Panc1 (cell line): Measurements from ENCODE around the gene VIPR2. TPM values are rescaled to one million over a fixed set of nuclear protein-coding genes. Genes with fewer than 3 reads are reported as not detected.

Experiments used
- ATAC-seq: fragments of 200-7000 bp; cut with Tn5 transposase; 2 replicates; pipeline ENCODE4 v1.9.1; 2020; ENCODE audit warnings: mild to moderate bottlenecking, moderate library complexity
- BruUV-seq: library from RNA; stranded (reverse); fragments of 400-500 nt; replicated peaks from 2 replicates; lab custom pipeline; 2021; lab: Mats Ljungman, UMichigan
- CTCF ChIA-PET: fragments of 300-600 bp; sonication (Branson Sonifier 250); formaldehyde crosslinking; loops from one replicate; lab custom pipeline; 2022; ENCODE audit warnings: antibody characterized with exemption; lab: Charles Lee
- POLR2A ChIA-PET: fragments of 300-600 bp; sonication (Branson Sonifier 250); formaldehyde crosslinking; loops from one replicate; lab custom pipeline; 2022; ENCODE audit warnings: antibody characterized with exemption; lab: Charles Lee
- DNase-seq: peaks from one replicate; pipeline ENCODE4 v3.0.0-alpha.2; 2010; ENCODE audit warnings: low read depth, low spot score
- H3K27ac ChIP-seq: 2 replicates; pipeline ENCODE4 v1.5.1; 2011; ENCODE audit warnings: mild to moderate bottlenecking, low read length, inconsistent platforms
- H3K27me3 ChIP-seq: fragments of 200-500 bp; sonication (Bioruptor generic); 2 replicates; pipeline ENCODE4 v1.6.0; 2014; ENCODE audit warnings: low read length, inconsistent platforms; ENCODE audit not compliant: control insufficient read depth, insufficient read depth
- H3K36me3 ChIP-seq: fragments of 200-500 bp; sonication (Bioruptor generic); 2 replicates; pipeline ENCODE4 v1.5.1; 2014; ENCODE audit warnings: inconsistent platforms, mild to moderate bottlenecking, low read length, moderate library complexity; ENCODE audit not compliant: control insufficient read depth, insufficient read depth
- H3K4me1 ChIP-seq: 2 replicates; pipeline ENCODE4 v1.5.1; 2011; ENCODE audit warnings: inconsistent platforms, mild to moderate bottlenecking, low read length, moderate library complexity; ENCODE audit not compliant: control insufficient read depth, insufficient read depth
- H3K4me3 ChIP-seq, 2 experiments: 2 replicates each; pipeline ENCODE4 v1.5.1; 2011 to 2012; ENCODE audit warnings: low read depth in 2 of 2, low read length in 2 of 2, mild to moderate bottlenecking in 2 of 2, inconsistent platforms in 1 of 2, moderate library complexity in 1 of 2
- H3K9me3 ChIP-seq: fragments of 200-500 bp; sonication (Bioruptor generic); 2 replicates; pipeline ENCODE4 v1.5.1; 2014; ENCODE audit warnings: low read depth, mild to moderate bottlenecking, inconsistent platforms, low read length, moderate library complexity; ENCODE audit not compliant: control insufficient read depth, insufficient read depth
- POLR2AphosphoS5 ChIP-seq: IDR thresholded peaks from 2 replicates; pipeline ENCODE4 v1.6.1; 2012; ENCODE audit warnings: mild to moderate bottlenecking, low read depth, low read length, moderate library complexity
- SIN3A ChIP-seq: IDR thresholded peaks from 2 replicates; pipeline ENCODE4 v1.6.1; 2012; ENCODE audit warnings: low read depth, mild to moderate bottlenecking, low read length, moderate library complexity, borderline replicate concordance; ENCODE audit not compliant: insufficient read depth
- TCF7L2 ChIP-seq: IDR thresholded peaks from 2 replicates; pipeline ENCODE4 v1.6.1; 2011; ENCODE audit warnings: mild to moderate bottlenecking, low read depth, low read length, inconsistent platforms
- in situ Hi-C: cut with HindIII; loops from 2 replicates; pipeline ENCODE4 v1.10.0; 2016; ENCODE audit warnings: low sequenced_read_pairs, low pct_unique_long_range_greater_than_20kb
- intact Hi-C: fragments of 100-400 bp; cut with micrococcal nuclease; formaldehyde crosslinking; loops from one replicate; pipeline ENCODE4 v1.10.0; 2022; ENCODE audit not compliant: unreplicated experiment
- total RNA-seq: library from RNA; stranded (reverse); gene quantifications from one replicate; pipeline ENCODE4 v1.2.1, GENCODE V29; 2021; ENCODE audit not compliant: unreplicated experiment
- TF ChIP-seq, protein P1 (sequence below): fragments of 450-650 bp; IDR thresholded peaks from 2 replicates; pipeline ENCODE4 v1.5.1; 2017; ENCODE audit warnings: mild to moderate bottlenecking
- TF ChIP-seq, protein P2 (sequence below), 2 experiments: IDR thresholded peaks; 2 replicates each; pipeline ENCODE4 v1.6.1; 2011 to 2012; ENCODE audit warnings: low read depth in 2 of 2, control low read depth in 1 of 2, low read length in 1 of 2, mild to moderate bottlenecking in 1 of 2, moderate library complexity in 1 of 2; ENCODE audit not compliant: insufficient read depth in 1 of 2

The VIPR2 gene
- total RNA-seq, 1 experiment from 2014 or later: not detected

DNA sequence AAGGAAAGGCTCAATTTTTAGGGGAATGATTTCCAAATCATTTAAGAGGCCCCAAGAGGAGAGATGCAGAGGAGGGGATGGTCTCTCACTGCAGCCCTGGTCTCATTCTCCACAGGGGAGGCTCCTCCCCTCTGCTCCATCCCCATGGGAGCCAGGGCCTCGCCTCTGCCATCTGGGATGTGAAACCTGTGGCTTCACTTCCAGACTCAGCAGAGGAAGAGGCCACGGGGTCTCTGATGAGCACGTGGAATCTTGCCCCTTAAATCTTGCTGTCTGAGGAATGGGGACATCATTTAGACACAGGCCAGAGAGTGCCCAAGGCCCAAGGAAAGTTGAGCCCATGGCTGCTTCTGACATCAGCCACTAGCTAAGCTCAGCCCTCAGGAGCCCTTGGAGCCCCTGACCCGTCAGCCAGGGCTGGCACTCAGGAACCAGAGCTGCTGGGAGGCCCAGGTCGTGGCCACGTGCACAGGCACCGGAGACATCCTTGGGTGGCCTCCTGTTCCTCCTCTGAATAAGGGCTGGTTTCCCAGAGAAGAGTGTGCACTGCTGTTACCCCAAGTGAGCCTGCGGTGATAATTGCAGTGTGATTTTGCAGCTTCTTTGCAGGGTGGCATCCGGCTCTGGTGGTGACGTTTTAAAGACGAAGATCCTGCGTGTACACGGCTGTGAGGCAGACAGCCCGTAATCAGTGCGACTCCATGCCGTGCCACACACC, 50.5 kb downstream of the VIPR2 start:
- CTCF ChIA-PET: no interaction called here
- H3K4me1 ChIP-seq: no peaks in the 10 kb centered on the region
- H3K27ac ChIP-seq: no peak overlapping the region
- ATAC-seq (0 out of 2 replicates have a peak, but pooled peaks have one; percentile 15), DNase-seq (no peak)
- no peaks in the 10 kb centered on the region for H3K9me3 ChIP-seq
- no peak for TF ChIP-seq TCF7L2
- TF ChIP-seq, protein P1, sequence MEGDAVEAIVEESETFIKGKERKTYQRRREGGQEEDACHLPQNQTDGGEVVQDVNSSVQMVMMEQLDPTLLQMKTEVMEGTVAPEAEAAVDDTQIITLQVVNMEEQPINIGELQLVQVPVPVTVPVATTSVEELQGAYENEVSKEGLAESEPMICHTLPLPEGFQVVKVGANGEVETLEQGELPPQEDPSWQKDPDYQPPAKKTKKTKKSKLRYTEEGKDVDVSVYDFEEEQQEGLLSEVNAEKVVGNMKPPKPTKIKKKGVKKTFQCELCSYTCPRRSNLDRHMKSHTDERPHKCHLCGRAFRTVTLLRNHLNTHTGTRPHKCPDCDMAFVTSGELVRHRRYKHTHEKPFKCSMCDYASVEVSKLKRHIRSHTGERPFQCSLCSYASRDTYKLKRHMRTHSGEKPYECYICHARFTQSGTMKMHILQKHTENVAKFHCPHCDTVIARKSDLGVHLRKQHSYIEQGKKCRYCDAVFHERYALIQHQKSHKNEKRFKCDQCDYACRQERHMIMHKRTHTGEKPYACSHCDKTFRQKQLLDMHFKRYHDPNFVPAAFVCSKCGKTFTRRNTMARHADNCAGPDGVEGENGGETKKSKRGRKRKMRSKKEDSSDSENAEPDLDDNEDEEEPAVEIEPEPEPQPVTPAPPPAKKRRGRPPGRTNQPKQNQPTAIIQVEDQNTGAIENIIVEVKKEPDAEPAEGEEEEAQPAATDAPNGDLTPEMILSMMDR: no peak
- TF ChIP-seq POLR2AphosphoS5: no peak
- TF ChIP-seq, protein P2, sequence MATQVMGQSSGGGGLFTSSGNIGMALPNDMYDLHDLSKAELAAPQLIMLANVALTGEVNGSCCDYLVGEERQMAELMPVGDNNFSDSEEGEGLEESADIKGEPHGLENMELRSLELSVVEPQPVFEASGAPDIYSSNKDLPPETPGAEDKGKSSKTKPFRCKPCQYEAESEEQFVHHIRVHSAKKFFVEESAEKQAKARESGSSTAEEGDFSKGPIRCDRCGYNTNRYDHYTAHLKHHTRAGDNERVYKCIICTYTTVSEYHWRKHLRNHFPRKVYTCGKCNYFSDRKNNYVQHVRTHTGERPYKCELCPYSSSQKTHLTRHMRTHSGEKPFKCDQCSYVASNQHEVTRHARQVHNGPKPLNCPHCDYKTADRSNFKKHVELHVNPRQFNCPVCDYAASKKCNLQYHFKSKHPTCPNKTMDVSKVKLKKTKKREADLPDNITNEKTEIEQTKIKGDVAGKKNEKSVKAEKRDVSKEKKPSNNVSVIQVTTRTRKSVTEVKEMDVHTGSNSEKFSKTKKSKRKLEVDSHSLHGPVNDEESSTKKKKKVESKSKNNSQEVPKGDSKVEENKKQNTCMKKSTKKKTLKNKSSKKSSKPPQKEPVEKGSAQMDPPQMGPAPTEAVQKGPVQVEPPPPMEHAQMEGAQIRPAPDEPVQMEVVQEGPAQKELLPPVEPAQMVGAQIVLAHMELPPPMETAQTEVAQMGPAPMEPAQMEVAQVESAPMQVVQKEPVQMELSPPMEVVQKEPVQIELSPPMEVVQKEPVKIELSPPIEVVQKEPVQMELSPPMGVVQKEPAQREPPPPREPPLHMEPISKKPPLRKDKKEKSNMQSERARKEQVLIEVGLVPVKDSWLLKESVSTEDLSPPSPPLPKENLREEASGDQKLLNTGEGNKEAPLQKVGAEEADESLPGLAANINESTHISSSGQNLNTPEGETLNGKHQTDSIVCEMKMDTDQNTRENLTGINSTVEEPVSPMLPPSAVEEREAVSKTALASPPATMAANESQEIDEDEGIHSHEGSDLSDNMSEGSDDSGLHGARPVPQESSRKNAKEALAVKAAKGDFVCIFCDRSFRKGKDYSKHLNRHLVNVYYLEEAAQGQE (IDR thresholded peaks at IDR 0.05; ENCODE audit: insufficient read depth in 1 of 2, low read depth in 2 of 2, low read length in 1 of 2): no peak
- no peak for TF ChIP-seq SIN3A
- in situ Hi-C loops: no loop called here
- no peaks in the 10 kb centered on the region for H3K36me3 ChIP-seq
- H3K4me3 ChIP-seq: no peak overlapping the region
- intact Hi-C loops: no loop called here
- H3K27me3 ChIP-seq: no peaks in the 10 kb centered on the region
- POLR2A ChIA-PET: no interaction called here
- BruUV-seq: no TSS peak

DNA sequence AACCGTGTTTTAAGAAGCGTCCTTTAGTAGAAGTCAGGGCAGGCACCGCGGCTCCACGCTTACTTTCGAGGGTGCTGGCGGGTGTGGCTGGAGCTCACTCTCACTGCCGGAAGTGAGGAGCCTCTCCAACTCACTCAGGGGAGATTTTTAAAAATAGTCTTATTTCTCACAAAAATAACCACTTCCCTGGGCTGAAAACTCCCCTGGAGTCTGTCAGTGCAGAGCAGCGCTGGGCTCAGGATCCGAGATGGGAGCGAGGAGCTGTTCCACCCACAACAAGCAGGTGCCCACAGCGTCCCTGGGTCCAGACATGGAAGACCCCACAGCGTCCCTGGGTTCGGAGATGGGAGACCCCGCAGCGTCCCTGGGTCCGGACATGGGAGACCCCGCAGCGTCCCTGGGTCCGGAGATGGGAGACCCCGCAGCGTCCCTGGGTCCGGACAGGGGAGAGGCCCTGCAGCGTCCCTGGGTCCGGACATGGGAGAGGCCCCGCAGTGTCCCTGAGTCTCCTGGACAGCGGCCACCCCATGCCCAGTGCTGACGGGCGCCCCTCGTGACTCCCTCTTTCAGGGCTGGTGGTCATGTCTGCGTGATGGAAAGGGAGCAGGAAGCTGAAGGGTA, 51.2 kb downstream of the VIPR2 start:
- Histone ChIP-seq H3K4me1 (no peaks in the 10 kb centered on the region), H3K36me3 (no peaks in the 10 kb centered on the region), H3K4me3 (no peak overlapping the region), H3K9me3 (no peaks in the 10 kb centered on the region), H3K27ac (no peak overlapping the region), H3K27me3 (no peaks in the 10 kb centered on the region)
- no TSS peak for BruUV-seq
- DNase-seq (no peak), ATAC-seq (no peak)
- intact Hi-C loops: no loop called here
- in situ Hi-C loops: no loop called here
- TF ChIP-seq, protein P1: no peak
- CTCF ChIA-PET: no interaction called here
- POLR2A ChIA-PET: no interaction called here
